CD4-positive, alpha-beta memory T cell (primary cell): Measurements from ENCODE around the gene JMJD8. TPM values are rescaled to one million over a fixed set of nuclear protein-coding genes. Genes with fewer than 3 reads are reported as not detected.
"Not testable (repeated sequence)": the region's sequence is repeated elsewhere in the genome, so short reads cannot be mapped to it uniquely, and the experiment has no call there.

Experiments
- CTCF ChIA-PET: fragments of 350-600 bp; sonication (Branson Sonifier 250); formaldehyde crosslinking; loops from one replicate; lab custom pipeline; 2021; ENCODE audit warnings: inconsistent platforms; ENCODE audit not compliant: partially characterized antibody; lab: Charles Lee
- POLR2A ChIA-PET: fragments of 350-600 bp; sonication (Branson Sonifier 250); formaldehyde crosslinking; loops from one replicate; lab custom pipeline; 2021; ENCODE audit not compliant: partially characterized antibody; lab: Charles Lee
- DNase-seq, 5 donors: peaks; one replicate each; pipeline versions ENCODE4 v3.0.0 to v3.0.0-alpha.2; 2020 to 2022; ENCODE audit warnings: mixed read lengths in 1 of 5
- H3K27ac ChIP-seq: one replicate; pipeline ENCODE4 v1.7.0; 2013; ENCODE audit warnings: low read depth, low read length
- H3K27me3 ChIP-seq: 2 replicates; pipeline ENCODE4 v1.7.0; 2013; ENCODE audit warnings: mild to moderate bottlenecking, low read length, moderate library complexity; ENCODE audit not compliant: insufficient read depth
- H3K36me3 ChIP-seq: 2 replicates; pipeline ENCODE4 v1.7.0; 2013; ENCODE audit warnings: mild to moderate bottlenecking, low read length, moderate library complexity; ENCODE audit not compliant: insufficient read depth
- H3K4me1 ChIP-seq: 2 replicates; pipeline ENCODE4 v1.7.0; 2013; ENCODE audit warnings: mild to moderate bottlenecking, low read length, moderate library complexity; ENCODE audit not compliant: insufficient read depth
- H3K4me3 ChIP-seq, 2 donors: one replicate each; pipeline ENCODE4 v1.7.0; 2013; ENCODE audit warnings: low read length in 2 of 2, mild to moderate bottlenecking in 1 of 2
- H3K9me3 ChIP-seq, 2 donors: one replicate each; pipeline ENCODE4 v1.7.0; 2013; ENCODE audit warnings: low read length in 2 of 2, control low read depth in 1 of 2; ENCODE audit not compliant: control insufficient read depth in 1 of 2
- H3K27ac Mint-ChIP-seq, 7 donors: one replicate each; pipeline ENCODE4 v1.8.0; 2020 to 2021; ENCODE audit warnings: mixed read lengths in 7 of 7, mild to moderate bottlenecking in 6 of 7, inconsistent platforms in 3 of 7, moderate library complexity in 3 of 7
- H3K27me3 Mint-ChIP-seq, 2 donors: one replicate each; pipeline ENCODE4 v1.8.0; 2020 to 2021; ENCODE audit warnings: mixed read lengths in 2 of 2
- H3K36me3 Mint-ChIP-seq, 2 donors: one replicate each; pipeline ENCODE4 v1.8.0; 2020 to 2021; ENCODE audit warnings: mixed read lengths in 2 of 2, inconsistent platforms in 1 of 2, mild to moderate bottlenecking in 1 of 2
- H3K4me1 Mint-ChIP-seq, 4 donors: one replicate each; pipeline ENCODE4 v1.8.0; 2020 to 2021; ENCODE audit warnings: mixed read lengths in 4 of 4, mild to moderate bottlenecking in 1 of 4
- H3K4me3 Mint-ChIP-seq, 8 donors: one replicate each; pipeline ENCODE4 v1.8.0; 2020 to 2021; ENCODE audit warnings: mixed read lengths in 8 of 8, mild to moderate bottlenecking in 7 of 8, moderate library complexity in 6 of 8, inconsistent platforms in 3 of 8
- H3K9me3 Mint-ChIP-seq, 8 donors: one replicate each; pipeline ENCODE4 v1.8.0; 2020 to 2021; ENCODE audit warnings: mixed read lengths in 8 of 8, mild to moderate bottlenecking in 5 of 8, inconsistent platforms in 3 of 8, moderate library complexity in 1 of 8
- intact Hi-C: fragments of 100-400 bp; cut with micrococcal nuclease; formaldehyde crosslinking; loops from one replicate; pipeline ENCODE4 v1.15.1; 2023
- polyA plus RNA-seq, 2 donors: library from polyadenylated mRNA; unstranded; fragments of 300-500 nt; fragmentation: Illumina TruSeq; gene quantifications; one replicate each; pipeline ENCODE4 v1.2.3, GENCODE V29; 2021
- total RNA-seq, 2 experiments: library from RNA; stranded (reverse); gene quantifications; one replicate each; pipeline ENCODE4 v1.2.3, GENCODE V29; 2021

The JMJD8 gene
- total and polyA plus RNA-seq, 4 experiments from 2014 or later: 43.9 to 60.3 (median 47.0) TPM

GRCh38 chr16:692356-693108, 8.4 kb upstream of the JMJD8 start:
- Histone ChIP-seq H3K27me3 (no peaks in the 10 kb centered on the region), H3K9me3 (no peaks in the 10 kb centered on the region), H3K4me1 (peaks cover 39% of the 10 kb centered on the region), H3K36me3 (no peaks in the 10 kb centered on the region), H3K4me3 (no peak overlapping the region), H3K27ac (no peak overlapping the region)
- POLR2A ChIA-PET: interaction anchor here (1.2 to 8.0 kb wide), 4 partner anchors 10 to 56 kb away, joined by 4 to 212 read pairs (median 93); partner anchors contain the start of genes ANTKMT, CCDC78, HAGHL and JMJD8
- H3K4me3 Mint-ChIP-seq: peak overlapping the region in 7 of 8 donors; percentile 12 to 72 (median 36)
- H3K36me3 Mint-ChIP-seq: peaks cover 0 to 9% of the 10 kb centered on the region in 2 donors
- H3K9me3 Mint-ChIP-seq: peaks cover 0 to 4% (median 0%) of the 10 kb centered on the region in 8 donors
- peaks cover 17 to 55% (median 32%) of the 10 kb centered on the region in 4 donors for H3K4me1 Mint-ChIP-seq
- no peak for DNase-seq
- CTCF ChIA-PET: interaction anchor here (1.9 kb wide), 1 partner anchor 20 kb away, joined by 6 read pairs; no protein-coding TSS in a partner anchor
- H3K27ac Mint-ChIP-seq: peak overlapping the region in 6 of 7 donors; percentile 9 to 91 (median 56)
- no peaks in the 10 kb centered on the region for H3K27me3 Mint-ChIP-seq
- intact Hi-C loops: no loop called here

DNA sequence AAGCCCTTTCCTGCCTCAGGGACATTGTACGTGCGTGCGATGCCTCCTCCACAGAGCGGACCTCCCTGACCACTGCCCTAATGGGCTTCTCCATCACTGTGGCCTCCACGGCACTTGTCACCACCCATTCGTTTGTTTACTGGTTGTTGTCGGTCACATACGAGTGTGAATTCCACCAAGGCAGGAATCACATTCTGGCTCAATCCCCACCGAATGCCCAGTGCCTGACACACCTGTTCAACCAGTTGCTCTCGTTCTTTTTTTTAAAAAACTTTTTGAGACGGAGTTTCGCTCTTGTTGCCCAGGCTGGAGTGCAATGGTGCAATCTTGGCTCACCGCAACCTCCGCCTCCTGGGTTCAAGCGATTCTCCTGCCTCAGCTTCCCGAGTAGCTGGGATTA, 7.1 kb upstream of the JMJD8 start:
- H3K4me3 ChIP-seq, H3K27me3 ChIP-seq, H3K36me3 Mint-ChIP-seq, H3K9me3 Mint-ChIP-seq, H3K27me3 Mint-ChIP-seq, CTCF ChIA-PET, H3K27ac ChIP-seq, H3K9me3 ChIP-seq, H3K36me3 ChIP-seq, intact Hi-C loops, DNase-seq: not testable (repeated sequence)
- POLR2A ChIA-PET: interaction anchor here (2.4 to 8.0 kb wide), 3 partner anchors 9 to 33 kb away, joined by 18 to 212 read pairs (median 166); partner anchors contain the start of genes ANTKMT, CCDC78, HAGHL and JMJD8
- H3K4me1 ChIP-seq: peaks cover 34% of the 10 kb centered on the region
- peak overlapping the region in 4 of 7 donors; percentile 57 to 91 (median 84) for H3K27ac Mint-ChIP-seq
- peaks cover 14 to 46% (median 30%) of the 10 kb centered on the region in 4 donors for H3K4me1 Mint-ChIP-seq
- peak overlapping the region; percentile 62 to 94 (median 89) for H3K4me3 Mint-ChIP-seq

GRCh38 chr16:689175-689897, 5.2 kb upstream of the JMJD8 start:
- Mint-ChIP-seq H3K36me3 (peaks cover 0 to 2% of the 10 kb centered on the region in 2 donors), H3K9me3 (peaks cover 0 to 1% (median 0%) of the 10 kb centered on the region in 8 donors), H3K27ac (peak overlapping the region; percentile 88 to 93 (median 92)), H3K27me3 (no peaks in the 10 kb centered on the region), H3K4me3 (peak overlapping the region; percentile 89 to 94 (median 90)), H3K4me1 (peaks cover 10 to 41% (median 27%) of the 10 kb centered on the region in 4 donors)
- H3K36me3 ChIP-seq: no peaks in the 10 kb centered on the region
- intact Hi-C loops: no loop called here
- no peaks in the 10 kb centered on the region for H3K9me3 ChIP-seq
- ChIA-PET CTCF (interaction anchor here (1.0 to 1.8 kb wide), 3 partner anchors 13 to 23 kb away, joined by 3 to 4 read pairs (median 4); no protein-coding TSS in a partner anchor), POLR2A (interaction anchor here (1.5 to 8.0 kb wide), 13 partner anchors 7 to 53 kb away, joined by 4 to 212 read pairs (median 8); partner anchors contain the start of genes ANTKMT, CCDC78, HAGHL and JMJD8)
- H3K4me3 ChIP-seq: peak overlapping the region; percentile 70 to 93
- peaks cover 38% of the 10 kb centered on the region for H3K4me1 ChIP-seq
- DNase-seq: no peak
- H3K27me3 ChIP-seq: no peaks in the 10 kb centered on the region
- H3K27ac ChIP-seq: peak overlapping the region; percentile 64

DNA sequence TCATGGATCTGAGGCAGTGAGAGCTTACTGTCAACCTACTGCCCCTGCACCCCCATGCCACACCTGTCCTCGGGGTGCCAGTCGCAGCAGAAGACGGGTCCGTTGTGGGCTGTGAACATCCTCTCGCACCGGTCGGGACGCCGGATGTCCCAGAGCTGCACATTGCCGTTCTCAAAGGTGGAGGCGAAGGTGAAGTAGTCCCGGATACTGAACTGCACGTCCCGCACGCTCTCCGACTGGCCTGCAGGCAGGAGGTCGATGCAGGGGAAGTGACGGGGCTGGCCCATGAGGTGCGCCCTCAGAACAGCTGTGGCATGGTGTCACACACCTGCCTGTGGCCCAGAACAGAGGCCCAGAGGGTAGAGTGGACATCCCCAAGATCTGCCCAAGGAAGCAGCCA, 3.4 kb upstream of the JMJD8 start:
- no peaks in the 10 kb centered on the region for H3K27me3 ChIP-seq
- peak overlapping the region in 2 of 8 donors; percentile 2 to 30 for H3K4me3 Mint-ChIP-seq
- intact Hi-C loops: no loop called here
- H3K9me3 Mint-ChIP-seq: peaks cover 0 to 1% (median 0%) of the 10 kb centered on the region in 8 donors
- peaks cover 1 to 6% of the 10 kb centered on the region in 2 donors for H3K36me3 Mint-ChIP-seq
- peaks cover 50% of the 10 kb centered on the region for H3K4me1 ChIP-seq
- H3K36me3 ChIP-seq: peaks cover 4% of the 10 kb centered on the region
- H3K27ac ChIP-seq: no peak overlapping the region
- H3K4me3 ChIP-seq: no peak overlapping the region
- no peak overlapping the region for H3K27ac Mint-ChIP-seq
- H3K4me1 Mint-ChIP-seq: peaks cover 11 to 43% (median 28%) of the 10 kb centered on the region in 4 donors
- no peak for DNase-seq
- no peaks in the 10 kb centered on the region for H3K9me3 ChIP-seq
- no peaks in the 10 kb centered on the region for H3K27me3 Mint-ChIP-seq
- CTCF ChIA-PET: interaction anchor here (0.8 kb wide), 1 partner anchor 34 kb away, joined by 3 read pairs; the partner anchor contains the start of gene ANTKMT
- POLR2A ChIA-PET: interaction anchor here (0.9 to 10.2 kb wide), 3 partner anchors 5 to 27 kb away, joined by 4 to 212 read pairs (median 5); partner anchors contain the start of genes METRN, RHBDL1 and WDR24

DNA sequence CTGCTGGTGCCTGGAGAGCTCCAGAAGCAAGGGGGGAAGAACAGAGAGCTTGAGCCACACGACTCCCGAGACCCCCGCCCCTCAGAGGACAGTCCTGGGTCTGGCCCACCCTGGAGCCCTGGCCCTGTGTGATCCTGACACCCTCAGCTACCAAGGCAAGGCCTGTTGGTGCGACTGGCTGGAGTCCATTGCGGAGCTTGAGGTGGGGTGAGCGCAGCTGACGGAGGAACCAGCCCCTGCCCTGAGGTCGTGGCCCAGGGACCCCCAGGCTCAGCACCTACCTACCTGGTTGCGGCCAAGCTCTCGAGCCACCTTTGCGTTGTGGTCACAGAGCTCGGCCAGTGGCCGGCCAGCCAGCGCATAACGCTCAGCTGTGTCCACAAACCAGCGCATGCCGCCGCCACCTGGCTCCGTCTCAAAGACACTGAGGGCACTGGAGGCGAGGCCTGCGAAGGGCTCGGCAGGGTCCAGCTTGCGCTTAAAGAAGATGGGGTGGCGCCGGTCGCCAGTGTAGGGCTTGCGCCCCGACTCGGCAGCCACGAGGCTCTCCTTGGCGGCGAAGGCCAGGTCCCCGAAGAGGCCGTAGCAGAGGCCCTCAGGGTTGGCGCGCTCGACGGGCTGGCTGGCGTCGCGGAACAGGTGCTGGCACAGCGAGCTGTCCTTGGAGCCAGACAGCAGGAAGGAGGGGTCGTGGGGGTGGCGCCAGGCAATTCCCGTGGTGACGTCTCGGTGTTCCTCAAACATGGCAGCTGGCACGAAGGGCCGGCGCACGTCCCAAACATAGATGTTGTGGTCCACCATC, 2.5 kb upstream of the JMJD8 start:
- Mint-ChIP-seq H3K4me1 (peaks cover 10 to 51% (median 28%) of the 10 kb centered on the region in 4 donors), H3K36me3 (peaks cover 4 to 11% of the 10 kb centered on the region in 2 donors), H3K4me3 (peak overlapping the region in 3 of 8 donors; percentile 17 to 59 (median 51)), H3K9me3 (peaks cover 0 to 3% (median 0%) of the 10 kb centered on the region in 8 donors), H3K27ac (no peak overlapping the region), H3K27me3 (no peaks in the 10 kb centered on the region)
- Histone ChIP-seq H3K27me3 (no peaks in the 10 kb centered on the region), H3K4me3 (no peak overlapping the region), H3K4me1 (peaks cover 58% of the 10 kb centered on the region), H3K36me3 (peaks cover 9% of the 10 kb centered on the region), H3K27ac (no peak overlapping the region), H3K9me3 (no peaks in the 10 kb centered on the region)
- ChIA-PET POLR2A (interaction anchor here (1.0 to 10.2 kb wide), 2 partner anchors 6 to 14 kb away, joined by 3 to 212 read pairs; partner anchors contain the start of gene WDR24), CTCF (interaction anchor here (1.0 kb wide), 2 partner anchors 9 to 26 kb away, joined by 3 to 4 read pairs; no protein-coding TSS in a partner anchor)
- no peak for DNase-seq
- intact Hi-C loops: no loop called here

- ChIA-PET CTCF (interaction anchor here (1.0 kb wide), 2 partner anchors 9 to 26 kb away, joined by 3 to 4 read pairs; no protein-coding TSS in a partner anchor), POLR2A (interaction anchor here (1.0 to 10.2 kb wide), 2 partner anchors 7 to 13 kb away, joined by 3 to 212 read pairs; partner anchors contain the start of gene WDR24)
- Histone ChIP-seq H3K4me3 (no peak overlapping the region), H3K27me3 (no peaks in the 10 kb centered on the region), H3K36me3 (peaks cover 12% of the 10 kb centered on the region), H3K9me3 (no peaks in the 10 kb centered on the region), H3K4me1 (peaks cover 65% of the 10 kb centered on the region), H3K27ac (no peak overlapping the region)
- intact Hi-C loops: loop anchor here (2.0 kb wide), 1 partner anchor 37 kb away; the partner anchor contains the start of gene WDR90
- H3K27me3 Mint-ChIP-seq: no peaks in the 10 kb centered on the region
- H3K4me3 Mint-ChIP-seq: peak overlapping the region in 5 of 8 donors; percentile 9 to 59 (median 46)
- H3K27ac Mint-ChIP-seq: peak overlapping the region in 2 of 7 donors; percentile 48 to 72
- no peak for DNase-seq
- peaks cover 4 to 18% of the 10 kb centered on the region in 2 donors for H3K36me3 Mint-ChIP-seq
- peaks cover 0 to 1% (median 0%) of the 10 kb centered on the region in 8 donors for H3K9me3 Mint-ChIP-seq
- peaks cover 9 to 54% (median 32%) of the 10 kb centered on the region in 4 donors for H3K4me1 Mint-ChIP-seq
Observed at GRCh38 chr16:685967-686366, 1.8 kb upstream of the JMJD8 start.
